Measurements from ENCODE around the gene FER1L5. TPM values are rescaled to one million over a fixed set of nuclear protein-coding genes. Genes with fewer than 3 reads are reported as not detected.

The FER1L5 gene
- total RNA-seq, 1 donor from 2014 or later, result 1.5 TPM

DNA sequence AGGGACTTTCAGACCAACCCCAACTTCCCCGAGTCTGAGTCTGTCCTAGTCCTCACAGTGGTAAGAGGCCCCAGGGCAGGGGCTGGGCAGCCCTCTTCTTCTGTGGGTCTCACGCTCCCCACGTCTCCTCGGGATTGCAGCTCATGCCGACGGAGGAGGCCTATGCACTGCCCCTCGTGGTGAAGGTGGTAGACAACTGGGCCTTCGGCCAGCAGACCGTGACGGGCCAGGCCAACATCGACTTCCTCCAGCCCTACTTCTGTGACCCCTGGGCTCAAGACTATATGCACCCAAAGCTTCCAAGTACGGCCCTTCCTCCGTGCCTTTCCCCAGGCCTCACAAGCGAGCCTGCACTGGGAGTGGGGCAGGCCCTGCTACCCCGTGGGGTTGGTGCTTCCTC, 53.0 kb downstream of the FER1L5 start:
- no peak for DNase-seq (ENCODE audit: low read depth)

DNA sequence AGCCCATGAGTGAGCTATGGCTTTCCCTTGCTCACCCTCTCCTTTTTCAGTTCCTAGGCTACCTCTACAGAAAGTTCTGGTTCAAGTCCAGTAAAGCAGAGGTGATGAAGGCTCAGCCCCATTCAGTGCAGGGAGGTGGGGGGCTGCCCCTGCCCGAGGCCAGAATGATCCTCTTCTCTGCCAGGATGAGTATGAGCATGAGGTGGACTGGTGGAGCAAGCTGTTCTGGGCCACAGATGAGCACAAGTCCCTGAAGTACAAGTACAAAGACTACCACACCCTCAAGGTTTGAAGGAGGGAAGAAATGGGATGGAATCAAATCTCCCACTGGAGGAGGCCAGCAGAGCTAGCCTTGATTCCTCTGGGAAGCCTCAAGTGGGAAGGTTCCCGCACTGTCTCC, 54.9 kb downstream of the FER1L5 start:
- DNase-seq (ENCODE audit: low read depth), result no peak

DNA sequence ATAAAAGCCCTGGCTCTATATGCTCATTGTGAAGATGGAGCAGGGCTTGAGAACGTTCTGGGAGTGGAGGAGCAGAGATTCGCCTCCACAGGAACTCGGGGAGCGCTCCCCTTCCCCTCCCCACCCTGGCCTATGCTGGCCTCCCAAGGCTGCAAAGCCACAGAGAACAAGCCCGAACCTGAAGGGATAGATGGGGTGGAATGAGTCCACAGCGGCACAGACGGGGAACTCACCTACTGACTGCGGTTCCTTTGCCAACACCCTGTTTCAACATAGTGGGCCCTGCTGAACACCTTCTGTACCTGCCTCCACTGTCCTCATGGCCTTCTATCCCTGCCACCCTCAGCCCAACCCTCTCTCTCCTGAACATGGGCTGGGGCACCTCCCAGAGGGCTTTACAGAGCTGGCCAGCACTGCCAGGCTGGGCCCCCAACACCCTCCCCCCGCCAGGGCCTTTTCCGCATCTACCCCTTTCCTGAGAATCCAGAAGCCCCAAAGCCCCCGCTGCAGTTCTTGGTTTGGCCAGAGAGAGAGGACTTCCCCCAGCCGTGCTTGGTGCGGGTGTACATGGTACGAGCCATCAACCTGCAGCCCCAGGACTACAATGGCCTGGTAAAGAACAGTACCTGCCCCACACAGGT, 55.8 kb downstream of the FER1L5 start:
- DNase-seq (ENCODE audit: low read depth), result no peak

DNA sequence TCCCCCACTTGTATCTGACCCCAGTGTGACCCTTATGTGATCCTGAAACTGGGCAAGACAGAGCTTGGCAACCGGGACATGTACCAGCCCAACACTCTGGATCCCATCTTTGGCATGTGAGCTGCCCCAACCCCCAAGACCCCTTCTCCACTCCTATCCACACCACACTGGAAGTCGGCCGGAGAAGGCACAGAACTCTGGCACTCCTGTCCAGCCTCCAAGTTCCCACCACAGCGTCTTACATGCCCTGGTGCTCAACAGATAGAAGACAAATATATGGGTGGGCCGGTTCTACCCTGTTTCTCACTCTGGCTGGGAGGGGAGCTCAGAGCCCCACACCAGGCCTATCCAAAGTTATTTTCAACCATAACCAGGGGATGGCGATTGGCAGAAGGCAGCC, 56.5 kb downstream of the FER1L5 start:
- DNase-seq (ENCODE audit: low read depth), result no peak

DNA sequence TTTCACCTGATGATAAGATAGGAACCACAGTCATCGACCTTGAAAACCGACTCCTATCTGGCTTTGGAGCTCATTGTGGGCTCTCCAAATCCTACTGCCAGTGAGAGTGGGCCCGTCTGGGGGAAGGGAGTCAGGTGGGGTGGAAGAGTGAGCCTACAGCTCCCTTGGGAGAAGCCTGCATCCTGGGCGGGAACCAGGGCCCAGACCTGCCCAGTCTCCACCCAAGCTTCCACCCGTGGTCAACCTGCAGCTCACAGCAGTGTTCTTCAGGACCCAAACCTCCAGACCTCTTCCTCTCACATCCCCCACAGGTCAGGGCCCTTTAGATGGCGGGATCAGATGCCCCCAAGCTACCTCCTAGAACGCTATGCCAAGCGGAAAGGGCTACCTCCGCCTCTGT, 57.1 kb downstream of the FER1L5 start:
- no peak for DNase-seq (ENCODE audit: low read depth)

DNA sequence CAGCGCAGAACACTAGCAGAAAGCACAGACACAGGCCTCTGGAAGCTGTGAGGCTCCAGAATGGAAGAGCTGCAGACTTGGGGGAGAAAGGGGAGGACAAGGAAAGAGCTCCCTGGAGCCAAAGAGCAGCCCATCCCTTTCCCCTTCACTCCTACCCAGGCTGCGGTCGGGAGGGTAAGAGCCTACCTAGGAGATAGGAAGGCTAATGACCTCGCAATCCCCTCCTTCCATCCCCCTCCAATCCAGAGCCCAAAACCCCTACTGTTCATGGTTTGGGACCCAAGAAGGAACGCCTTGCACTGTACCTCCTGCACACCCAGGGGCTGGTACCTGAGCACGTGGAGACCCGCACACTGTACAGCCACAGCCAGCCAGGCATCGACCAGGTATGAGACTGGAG, 57.5 kb downstream of the FER1L5 start:
- no peak for DNase-seq (ENCODE audit: low read depth)

DNA sequence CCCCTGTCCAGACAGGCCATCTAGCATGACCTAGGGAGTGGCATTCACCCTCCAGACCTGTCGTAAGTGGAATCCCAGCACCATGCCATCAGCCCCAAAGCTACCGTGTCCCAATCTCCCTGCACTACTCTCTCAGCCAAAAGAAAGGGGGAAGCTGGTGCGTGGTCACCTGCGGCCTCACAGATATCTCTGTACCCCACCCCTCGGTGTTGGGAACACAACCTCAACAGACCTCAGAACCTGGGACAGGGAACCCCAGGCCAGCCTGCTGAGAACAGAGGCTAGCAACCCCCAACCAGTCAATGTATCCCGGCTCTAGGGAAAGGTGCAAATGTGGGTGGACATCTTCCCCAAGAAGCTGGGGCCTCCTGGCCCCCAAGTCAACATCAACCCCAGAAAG, 59.1 kb downstream of the FER1L5 start:
- DNase-seq (ENCODE audit: low read depth), result no peak

DNA sequence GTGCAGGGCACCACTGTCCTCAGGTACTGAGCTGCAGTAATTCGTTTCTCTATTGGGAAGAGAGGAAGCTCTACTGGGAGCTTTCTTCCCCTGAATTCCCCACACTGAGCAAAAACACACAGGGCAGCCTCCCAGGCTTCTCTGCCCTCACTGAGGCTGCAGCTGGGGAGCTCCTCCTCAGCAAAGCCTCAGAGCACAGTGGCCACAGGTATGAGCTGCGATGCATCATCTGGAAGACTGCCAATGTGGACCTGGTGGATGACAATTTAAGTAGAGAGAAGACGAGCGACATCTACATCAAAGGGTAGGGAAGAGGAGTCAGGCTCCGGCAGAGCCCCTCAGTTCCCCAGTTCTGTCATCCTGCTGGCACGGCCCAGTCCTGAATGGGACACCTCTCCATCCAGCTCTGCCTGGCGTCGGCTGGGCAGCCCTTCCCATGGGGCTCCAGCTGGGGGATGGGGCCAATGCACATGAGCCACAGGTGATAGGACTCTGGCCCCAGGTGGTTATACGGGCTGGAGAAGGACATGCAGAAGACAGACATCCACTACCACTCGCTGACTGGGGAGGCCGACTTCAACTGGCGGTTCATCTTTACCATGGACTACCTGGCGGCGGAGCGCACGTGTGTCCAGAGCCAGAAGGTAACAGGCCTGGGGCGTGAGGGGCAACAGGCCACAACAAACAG, 59.7 kb downstream of the FER1L5 start:
- DNase-seq (ENCODE audit: low read depth), result no peak

DNA sequence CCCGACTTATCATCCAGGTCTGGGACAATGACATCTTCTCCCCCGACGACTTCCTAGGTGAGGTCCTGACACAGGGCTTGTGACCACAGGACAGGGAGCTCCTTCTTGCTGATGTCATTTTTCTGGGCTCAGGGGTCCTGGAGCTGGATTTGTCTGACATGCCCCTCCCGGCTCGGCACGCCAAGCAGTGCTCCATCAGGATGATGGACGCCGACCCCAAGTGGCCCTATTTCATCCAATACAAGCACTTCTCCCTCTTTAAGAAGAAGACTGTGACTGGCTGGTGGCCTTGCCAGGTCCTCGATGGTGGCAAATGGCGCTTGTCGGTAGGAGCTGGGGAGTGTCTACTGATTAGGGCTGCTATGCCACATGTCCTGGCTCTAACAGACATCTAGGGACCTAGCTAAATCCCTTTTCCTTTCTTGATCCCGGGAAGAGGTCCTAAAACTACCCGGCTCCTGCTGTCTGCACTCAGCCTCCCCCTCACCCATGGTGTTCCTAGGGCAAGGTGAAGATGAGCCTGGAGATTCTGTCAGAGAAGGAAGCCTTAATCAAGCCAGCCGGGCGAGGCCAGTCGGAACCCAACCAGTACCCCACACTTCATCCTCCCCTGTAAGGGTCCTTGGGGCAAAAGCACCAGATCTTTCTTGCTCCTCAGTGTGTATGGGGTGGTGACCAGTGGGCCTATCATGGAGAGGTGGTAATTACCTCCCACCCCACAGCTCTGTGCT, 60.6 kb downstream of the FER1L5 start:
- no peak for DNase-seq (ENCODE audit: low read depth)

DNA sequence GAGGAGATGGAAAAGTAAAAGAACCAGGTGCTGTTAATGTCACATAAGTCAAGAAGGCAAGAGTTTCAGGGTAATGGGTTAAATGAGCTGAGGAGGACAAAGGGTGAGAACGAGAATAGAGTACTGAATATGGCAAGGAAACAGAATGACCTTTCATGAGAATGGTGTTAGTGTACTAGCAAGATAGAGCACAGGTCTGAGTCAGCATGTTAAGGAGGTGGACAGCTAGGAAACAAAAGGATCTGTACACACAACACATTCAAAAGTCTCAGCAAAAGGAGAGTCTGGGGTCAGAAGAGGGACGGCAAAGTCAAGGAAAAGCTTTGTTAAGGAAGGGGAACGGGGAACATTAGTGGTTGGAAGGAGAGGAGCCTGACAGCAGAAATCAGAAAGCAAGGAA, 68.4 kb downstream of the FER1L5 start:
- no peak for DNase-seq (ENCODE audit: low read depth)

DNA sequence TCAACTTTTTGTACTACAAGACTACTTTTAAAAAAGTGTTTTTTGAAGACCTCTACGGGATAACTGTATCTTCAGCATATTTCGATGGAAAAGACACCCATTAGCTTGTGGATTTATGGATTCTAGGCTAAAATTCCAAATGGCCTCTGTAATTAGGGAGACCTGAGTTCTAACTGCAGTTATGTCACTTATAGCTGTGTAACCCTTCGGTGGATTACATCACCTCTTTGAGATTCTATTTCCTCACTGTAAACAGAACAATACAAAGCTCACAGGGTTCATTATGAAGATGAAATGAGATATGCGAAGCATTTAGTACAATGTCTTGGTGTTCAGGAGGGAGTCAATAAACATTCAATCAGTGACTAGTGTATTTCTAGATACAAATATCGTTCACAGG, 73.1 kb downstream of the FER1L5 start:
- peak; percentile 15 for DNase-seq (ENCODE audit: low read depth)

DNA sequence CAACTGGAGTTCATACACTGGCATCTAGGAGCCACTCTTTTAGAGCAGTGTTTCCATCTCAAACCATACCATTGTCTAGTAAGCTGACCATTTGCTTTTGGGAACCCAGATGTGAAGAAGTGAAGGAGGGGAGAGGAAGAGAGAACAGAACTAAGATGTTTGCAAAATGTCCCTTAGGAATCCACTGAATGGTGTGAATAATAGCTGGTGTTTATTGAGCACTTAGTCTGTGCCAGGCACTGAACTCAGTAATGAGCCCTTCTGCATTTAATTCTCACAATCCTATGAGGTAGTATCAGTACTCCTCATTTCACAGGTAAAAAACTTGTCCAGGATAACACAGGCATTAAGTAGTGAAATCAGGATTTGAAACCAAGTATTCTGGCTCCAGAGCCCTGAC, 73.8 kb downstream of the FER1L5 start:
- DNase-seq (ENCODE audit: low read depth), result no peak

DNA sequence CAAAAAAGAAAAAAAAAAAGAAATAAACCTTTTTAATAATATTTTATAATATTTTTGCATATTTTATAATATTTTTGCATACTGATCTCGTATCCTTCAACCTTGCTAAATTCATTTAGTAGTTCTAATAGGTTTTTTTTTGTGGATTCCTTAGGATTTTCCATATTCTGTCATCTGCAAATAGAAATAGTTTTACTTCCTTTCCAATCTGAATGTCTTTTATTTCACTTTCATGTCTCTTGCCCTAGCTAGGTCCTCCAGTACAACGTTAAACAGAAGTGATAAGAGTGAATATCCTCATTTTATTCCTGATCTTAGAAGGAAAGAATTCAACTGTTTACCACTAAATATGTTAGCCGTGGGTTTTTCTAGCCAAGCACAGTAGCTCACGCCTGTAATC, 83.6 kb downstream of the FER1L5 start:
- no peak for DNase-seq (ENCODE audit: low read depth)

DNA sequence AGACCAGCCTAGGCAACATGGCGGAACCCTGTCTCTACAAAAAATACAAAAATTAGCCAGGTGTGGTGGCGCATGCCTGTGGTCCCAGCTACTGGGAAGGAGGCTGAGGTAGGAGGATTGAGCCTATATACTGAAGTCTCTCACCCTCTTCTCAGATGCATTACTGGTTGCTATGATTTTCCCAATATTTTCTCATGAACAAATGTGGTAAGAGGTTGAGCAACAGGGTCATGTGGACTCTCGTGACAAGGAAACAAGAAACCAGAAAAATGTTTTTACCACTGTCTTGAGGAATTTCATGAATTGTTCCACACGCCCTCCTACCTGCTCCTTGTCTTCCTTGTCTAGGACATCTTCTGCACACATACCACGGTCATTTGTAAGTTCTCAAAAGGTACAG, 84.9 kb downstream of the FER1L5 start:
- DNase-seq (ENCODE audit: low read depth), result peak; percentile 59

DNA sequence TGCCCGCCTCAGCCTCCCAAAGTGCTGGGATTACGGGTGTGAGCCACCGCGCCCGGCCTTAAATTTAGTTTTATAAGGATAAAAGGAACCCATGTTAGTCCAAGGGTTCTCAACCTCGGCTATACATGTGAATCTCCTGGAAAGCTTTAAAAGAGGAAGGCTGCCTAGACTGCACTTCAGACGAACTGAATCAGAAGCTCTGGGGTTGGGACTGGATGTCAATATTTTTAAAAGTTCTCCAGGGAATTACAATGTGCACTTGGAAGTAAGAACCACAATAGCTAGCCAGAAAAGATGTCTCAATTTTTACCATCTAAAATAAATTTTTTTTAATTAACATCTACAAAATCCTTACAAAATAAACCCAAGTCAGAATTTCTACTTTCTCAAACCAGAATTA, 87.2 kb downstream of the FER1L5 start:
- no peak for DNase-seq (ENCODE audit: low read depth)

DNA sequence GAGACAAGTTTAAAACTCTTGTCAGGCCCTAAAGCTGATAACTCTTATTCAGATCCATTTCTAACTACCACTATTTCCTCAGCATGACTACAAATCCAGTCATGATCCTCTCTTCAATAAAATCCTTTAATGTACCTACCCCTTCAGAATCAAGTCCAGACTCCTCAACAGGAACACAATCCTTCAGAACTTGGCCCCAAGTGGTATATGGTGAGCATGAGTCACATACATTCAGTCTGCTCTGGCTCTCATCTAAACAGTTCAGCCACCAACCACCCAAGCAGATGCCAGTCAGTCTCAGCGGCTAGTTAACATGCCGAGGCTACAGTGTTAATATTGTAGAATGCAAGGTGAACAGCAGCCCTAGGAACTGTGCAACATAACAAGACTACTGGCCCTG, 87.6 kb downstream of the FER1L5 start:
- no peak for DNase-seq (ENCODE audit: low read depth)

DNA sequence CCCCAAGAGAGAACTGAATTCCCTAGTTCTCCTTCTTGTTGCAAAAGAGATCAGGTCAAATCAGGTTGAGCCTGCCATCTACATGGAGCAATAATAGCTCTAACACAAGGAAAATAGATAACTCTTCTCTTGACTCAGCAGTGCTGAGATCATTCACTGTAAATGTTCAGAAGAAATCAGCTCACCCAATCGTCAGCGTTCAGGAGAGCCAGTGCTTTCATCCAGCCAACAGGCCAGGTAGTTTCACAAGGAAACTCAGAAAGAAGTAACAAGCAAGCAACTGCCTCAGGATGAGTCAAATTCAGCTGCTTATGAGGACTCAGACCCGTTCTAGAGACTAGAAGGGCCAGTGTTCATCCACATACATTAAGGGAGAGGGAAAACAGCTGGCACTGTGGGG, 91.4 kb downstream of the FER1L5 start:
- DNase-seq (ENCODE audit: low read depth), result peak; percentile 23

DNA sequence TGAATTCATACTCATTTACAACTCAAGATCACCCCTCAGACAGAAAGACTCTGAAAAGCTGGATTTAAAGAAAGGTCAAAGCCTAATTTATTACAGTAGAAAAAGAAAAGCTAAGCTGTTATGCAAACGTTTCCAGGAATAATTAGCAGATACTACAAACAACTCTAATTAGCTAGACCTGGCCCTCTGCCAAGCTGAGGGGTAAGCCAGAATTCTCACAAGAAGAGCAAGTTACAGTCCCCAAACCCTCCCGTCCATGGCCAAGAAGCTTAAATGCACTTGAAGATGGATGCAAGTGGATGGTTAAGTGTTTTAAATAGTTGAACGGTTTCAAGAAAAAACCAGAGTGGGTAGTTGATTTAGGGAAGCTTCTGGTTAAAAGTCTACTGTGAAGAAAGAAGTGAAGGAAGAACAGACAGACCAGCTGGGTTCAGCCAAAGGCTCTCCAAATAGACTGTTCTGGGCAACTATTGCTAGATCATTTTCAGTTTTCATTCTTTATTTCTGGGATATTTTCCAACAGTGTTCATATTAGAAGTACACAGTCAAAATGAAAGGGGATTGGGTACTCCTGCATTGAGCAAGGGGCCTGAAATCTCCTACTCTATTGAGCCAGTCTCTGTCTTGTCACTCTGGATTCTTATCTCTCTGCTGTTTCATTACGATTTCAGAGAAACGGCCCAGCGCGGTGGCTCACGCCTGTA, 92.5 kb downstream of the FER1L5 start:
- DNase-seq (ENCODE audit: low read depth), result no peak

DNA sequence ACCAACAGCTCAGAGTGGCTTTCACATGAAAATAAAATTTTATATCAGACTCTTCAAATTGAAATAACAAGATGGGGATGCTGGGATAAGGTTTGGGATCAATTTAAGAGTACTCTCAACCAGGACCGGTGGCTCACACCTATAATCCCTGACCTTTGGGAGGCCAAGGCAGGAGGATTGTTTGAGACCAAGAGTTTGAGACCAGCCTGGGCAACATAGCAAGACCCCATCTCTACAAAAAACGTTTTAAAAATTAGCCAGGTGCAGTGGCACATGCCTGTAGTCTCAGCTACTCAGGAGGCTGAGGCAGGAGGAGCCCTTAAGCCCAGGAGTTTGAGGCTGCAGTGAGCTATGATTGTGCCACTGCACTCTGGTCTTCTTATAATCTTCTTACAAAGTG, 94.7 kb downstream of the FER1L5 start:
- no peak for DNase-seq (ENCODE audit: low read depth)

DNA sequence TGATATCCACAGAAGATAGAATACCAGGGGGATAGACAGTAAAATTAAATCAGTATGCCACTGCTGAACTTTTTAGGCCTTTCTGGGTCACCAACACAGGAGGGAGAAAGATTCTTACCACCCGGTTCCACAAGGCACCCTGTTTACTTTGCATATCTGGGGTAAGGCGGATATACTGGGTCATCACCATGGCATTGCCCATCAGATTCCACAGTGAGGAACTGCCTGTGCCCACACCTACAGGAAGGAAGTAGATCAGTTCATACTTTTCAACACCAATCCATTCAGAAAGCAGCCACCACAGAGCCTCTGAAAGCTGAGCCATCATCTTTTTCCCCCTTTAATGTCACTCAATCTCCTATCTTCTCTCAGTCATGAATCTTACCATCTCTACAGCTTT, 95.3 kb downstream of the FER1L5 start:
- no peak for DNase-seq (ENCODE audit: low read depth)

DNA sequence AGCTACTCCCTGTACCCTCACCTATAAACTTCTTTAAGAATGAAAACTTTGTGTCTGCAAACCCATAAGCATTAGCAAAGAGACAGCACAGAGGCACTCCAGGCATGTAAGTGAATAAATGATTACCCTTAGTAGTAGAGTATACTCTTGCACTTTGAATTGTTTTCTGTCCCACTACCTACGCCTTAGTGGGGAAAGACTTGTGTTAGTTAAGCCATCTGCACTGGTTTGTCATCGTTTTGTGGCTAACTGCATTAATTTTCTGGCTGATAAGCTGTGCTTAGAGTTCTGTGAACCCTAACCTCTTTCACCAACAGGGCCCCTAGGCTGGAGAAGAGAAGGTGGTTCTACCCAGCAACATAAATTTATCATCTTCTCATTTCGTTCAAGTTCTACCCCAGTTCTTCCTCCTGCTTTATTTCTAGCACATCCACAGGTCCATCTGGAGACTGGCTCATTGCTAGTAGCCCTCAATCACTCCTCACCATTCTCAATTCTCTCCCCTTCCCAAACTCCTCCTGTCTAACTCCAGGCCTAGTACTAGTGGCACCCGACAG, 96.6 kb downstream of the FER1L5 start:
- peak; percentile 56 for DNase-seq (ENCODE audit: low read depth)

Measured in renal cortical epithelial cell (primary cell).